ENCODE data around the gene AKT2. TPM values are rescaled to one million over a fixed set of nuclear protein-coding genes. Genes with fewer than 3 reads are reported as not detected.

AKT2 gene
- polyA plus RNA-seq, 3 donors = 11.4 to 122 (median 16.3) TPM

DNA sequence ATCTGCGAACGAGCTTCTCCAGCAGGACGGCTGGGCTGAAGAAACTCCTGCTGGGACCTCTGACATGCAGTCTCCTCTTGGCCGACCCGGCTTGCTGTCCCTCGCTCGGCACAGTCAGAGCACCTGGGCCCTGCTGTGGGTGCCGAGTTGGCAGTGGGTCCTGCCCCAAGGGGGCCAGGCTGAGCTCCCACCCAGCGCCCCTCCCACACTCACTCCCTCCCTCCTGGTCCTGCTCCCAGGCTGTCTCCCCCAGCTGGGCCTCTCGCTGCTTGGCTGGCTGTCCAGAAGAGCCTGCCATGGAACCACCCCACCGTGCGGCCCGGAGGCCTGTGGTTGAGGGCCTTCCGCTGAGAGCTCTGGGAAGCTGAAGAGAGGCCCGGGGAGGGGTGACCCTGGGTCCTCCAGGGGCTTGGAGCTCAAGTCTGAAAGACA, 6.0 kb downstream of the AKT2 start:
- peaks cover 0 to 17% of the 10 kb centered on the region in 2 donors for H3K36me3 ChIP-seq (replicated peaks in 1 of 2; ENCODE audit: control insufficient read depth in 1 of 2, insufficient read depth in 2 of 2, low read length in 2 of 2)
- H3K9ac ChIP-seq (ENCODE audit: insufficient read depth, low read length, poor library complexity, severe bottlenecking) = no peak overlapping the region
- peaks cover 94% of the 10 kb centered on the region for H4K20me1 ChIP-seq (ENCODE audit: insufficient read depth, low read length)
- no peak overlapping the region for H3K4me2 ChIP-seq (replicated peaks; ENCODE audit: extremely low read depth, low read length, poor library complexity, severe bottlenecking)
- H3K79me2 ChIP-seq (ENCODE audit: insufficient read depth, low read length) = peaks cover 97% of the 10 kb centered on the region
- H3K4me1 ChIP-seq (ENCODE audit: control insufficient read depth in 1 of 2, insufficient read depth in 2 of 2, low read length in 2 of 2) = peaks cover 18 to 35% of the 10 kb centered on the region in 2 donors
- Mint-ChIP-seq H3K4me1 (peaks cover 57% of the 10 kb centered on the region), H3K9me3 (no peaks in the 10 kb centered on the region), H3K4me3 (no peak overlapping the region), H3K27me3 (ENCODE audit: low read depth in 3 of 3) (no peaks in the 10 kb centered on the region), H3K36me3 (peaks cover 8 to 10% of the 10 kb centered on the region in 2 donors), H3K27ac (peak overlapping the region in 2 of 7 donors; percentile 42 to 70)
- no peak overlapping the region for H3K4me3 ChIP-seq (replicated peaks in 1 of 3; ENCODE audit: low read depth in 2 of 3, low read length in 3 of 3)
- H3K27me3 ChIP-seq (ENCODE audit: control insufficient read depth in 2 of 2, insufficient read depth in 2 of 2, low read length in 2 of 2) = no peaks in the 10 kb centered on the region
- DNase-seq = no peak
- H3K27ac ChIP-seq (ENCODE audit: low read depth in 1 of 2, low read length in 2 of 2) = peak overlapping the region in 1 of 2 donors; percentile 41
- 64% methylated on average over 8 of the region's 15 CpGs for WGBS (ENCODE audit: insufficient coverage)
- intact Hi-C loops (cut with micrococcal nuclease) = no loop called here
- H3K9me3 ChIP-seq (replicated peaks in 1 of 2; ENCODE audit: control insufficient read depth in 1 of 2, insufficient read depth in 1 of 2, low read length in 2 of 2) = no peaks in the 10 kb centered on the region
- H2AFZ ChIP-seq (ENCODE audit: insufficient read depth, low read depth, low read length, poor library complexity, severe bottlenecking) = no peak overlapping the region
- TF ChIP-seq, protein P1, sequence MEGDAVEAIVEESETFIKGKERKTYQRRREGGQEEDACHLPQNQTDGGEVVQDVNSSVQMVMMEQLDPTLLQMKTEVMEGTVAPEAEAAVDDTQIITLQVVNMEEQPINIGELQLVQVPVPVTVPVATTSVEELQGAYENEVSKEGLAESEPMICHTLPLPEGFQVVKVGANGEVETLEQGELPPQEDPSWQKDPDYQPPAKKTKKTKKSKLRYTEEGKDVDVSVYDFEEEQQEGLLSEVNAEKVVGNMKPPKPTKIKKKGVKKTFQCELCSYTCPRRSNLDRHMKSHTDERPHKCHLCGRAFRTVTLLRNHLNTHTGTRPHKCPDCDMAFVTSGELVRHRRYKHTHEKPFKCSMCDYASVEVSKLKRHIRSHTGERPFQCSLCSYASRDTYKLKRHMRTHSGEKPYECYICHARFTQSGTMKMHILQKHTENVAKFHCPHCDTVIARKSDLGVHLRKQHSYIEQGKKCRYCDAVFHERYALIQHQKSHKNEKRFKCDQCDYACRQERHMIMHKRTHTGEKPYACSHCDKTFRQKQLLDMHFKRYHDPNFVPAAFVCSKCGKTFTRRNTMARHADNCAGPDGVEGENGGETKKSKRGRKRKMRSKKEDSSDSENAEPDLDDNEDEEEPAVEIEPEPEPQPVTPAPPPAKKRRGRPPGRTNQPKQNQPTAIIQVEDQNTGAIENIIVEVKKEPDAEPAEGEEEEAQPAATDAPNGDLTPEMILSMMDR (IDR thresholded peaks at IDR 0.05) = no peak

DNA sequence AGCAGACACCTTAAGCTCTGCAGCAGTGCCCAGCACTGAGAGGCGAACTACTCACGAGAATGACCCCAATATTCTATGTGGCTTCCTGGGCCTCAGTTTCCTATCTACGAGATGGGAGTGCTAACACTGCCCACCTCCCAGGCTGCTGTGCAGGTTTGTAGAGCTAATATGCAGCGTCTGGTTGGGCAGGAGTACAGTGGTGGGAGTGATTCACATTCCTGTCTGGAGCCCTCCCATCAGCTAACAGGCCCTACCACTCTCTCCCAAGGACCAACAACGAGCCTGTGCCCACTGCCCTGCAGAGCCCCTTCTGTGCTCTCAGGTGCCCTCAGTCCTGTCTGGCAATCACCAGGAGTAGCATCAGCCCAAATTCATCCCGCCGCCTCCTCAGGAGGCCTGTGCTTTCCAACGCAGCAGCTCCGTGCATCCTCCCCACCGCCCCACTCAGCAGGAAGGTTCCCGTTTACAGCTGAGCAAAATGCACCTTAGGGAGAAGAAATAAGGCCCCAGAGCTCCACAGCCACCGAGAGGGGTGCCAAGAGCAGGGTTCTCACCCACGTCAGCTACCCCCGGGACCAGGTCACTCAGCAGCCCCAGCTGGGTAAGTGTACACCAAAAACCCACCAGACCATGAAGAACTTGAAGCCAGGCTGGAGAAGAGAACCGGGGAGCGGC, 6.6 kb downstream of the AKT2 start:
- Histone ChIP-seq H3K4me1 (ENCODE audit: control insufficient read depth in 1 of 2, insufficient read depth in 2 of 2, low read length in 2 of 2) (peaks cover 12 to 30% of the 10 kb centered on the region in 2 donors), H3K9ac (ENCODE audit: insufficient read depth, low read length, poor library complexity, severe bottlenecking) (no peak overlapping the region), H3K27me3 (ENCODE audit: control insufficient read depth in 2 of 2, insufficient read depth in 2 of 2, low read length in 2 of 2) (no peaks in the 10 kb centered on the region), H2AFZ (ENCODE audit: insufficient read depth, low read depth, low read length, poor library complexity, severe bottlenecking) (no peak overlapping the region), H3K4me2 (replicated peaks; ENCODE audit: extremely low read depth, low read length, poor library complexity, severe bottlenecking) (no peak overlapping the region), H3K36me3 (replicated peaks in 1 of 2; ENCODE audit: control insufficient read depth in 1 of 2, insufficient read depth in 2 of 2, low read length in 2 of 2) (peaks cover 0 to 17% of the 10 kb centered on the region in 2 donors), H3K79me2 (ENCODE audit: insufficient read depth, low read length) (peaks cover 97% of the 10 kb centered on the region), H3K4me3 (replicated peaks in 1 of 3; ENCODE audit: low read depth in 2 of 3, low read length in 3 of 3) (no peak overlapping the region), H4K20me1 (ENCODE audit: insufficient read depth, low read length) (peaks cover 95% of the 10 kb centered on the region), H3K9me3 (replicated peaks in 1 of 2; ENCODE audit: control insufficient read depth in 1 of 2, insufficient read depth in 1 of 2, low read length in 2 of 2) (no peaks in the 10 kb centered on the region), H3K27ac (ENCODE audit: low read depth in 1 of 2, low read length in 2 of 2) (no peak overlapping the region)
- H3K36me3 Mint-ChIP-seq = peaks cover 11 to 13% of the 10 kb centered on the region in 2 donors
- no peaks in the 10 kb centered on the region for H3K9me3 Mint-ChIP-seq
- no peaks in the 10 kb centered on the region for H3K27me3 Mint-ChIP-seq (ENCODE audit: low read depth in 3 of 3)
- intact Hi-C loops (cut with micrococcal nuclease) = no loop called here
- no peak overlapping the region for H3K4me3 Mint-ChIP-seq
- H3K27ac Mint-ChIP-seq = peak overlapping the region in 1 of 7 donors; percentile 67
- WGBS (ENCODE audit: insufficient coverage) = 92% methylated on average over 13 of the region's 16 CpGs
- H3K4me1 Mint-ChIP-seq = peaks cover 56% of the 10 kb centered on the region
- TF ChIP-seq, protein P1 (IDR thresholded peaks at IDR 0.05) = no peak
- DNase-seq = no peak
